Neuronal stem cell (in vitro differentiated cells): ENCODE data around the gene HLA-DRA.

Experiments used
- DNase-seq: peaks from one replicate; pipeline ENCODE4 v3.0.0-alpha.2; 2013; ENCODE audit warnings: low spot score
- H2AFZ ChIP-seq: one replicate; pipeline ENCODE4 v1.6.1; 2013; ENCODE audit warnings: mild to moderate bottlenecking, low read length, inconsistent platforms
- H2AK5ac ChIP-seq: 2 replicates; pipeline ENCODE4 v1.6.1; 2013; ENCODE audit warnings: low read depth, mild to moderate bottlenecking, inconsistent platforms, low read length, moderate library complexity, mixed read lengths
- H2BK120ac ChIP-seq: 2 replicates; pipeline ENCODE4 v1.6.1; 2013; ENCODE audit warnings: low read depth, mild to moderate bottlenecking, inconsistent platforms, low read length, moderate library complexity, mixed read lengths
- H2BK12ac ChIP-seq: one replicate; pipeline ENCODE4 v1.6.1; 2013; ENCODE audit warnings: low read length, inconsistent platforms
- H2BK15ac ChIP-seq: 2 replicates; pipeline ENCODE4 v1.6.1; 2013; ENCODE audit warnings: mild to moderate bottlenecking, low read length, inconsistent platforms, mixed read lengths
- H2BK5ac ChIP-seq: one replicate; pipeline ENCODE4 v1.6.1; 2013; ENCODE audit warnings: inconsistent platforms, mild to moderate bottlenecking, low read length, moderate library complexity
- H3K14ac ChIP-seq: one replicate; pipeline ENCODE4 v1.6.1; 2013; ENCODE audit warnings: low read length, inconsistent platforms
- H3K18ac ChIP-seq: 2 replicates; pipeline ENCODE4 v1.6.1; 2013; ENCODE audit warnings: low read length, inconsistent platforms
- H3K23ac ChIP-seq: 2 replicates; pipeline ENCODE4 v1.6.1; 2013; ENCODE audit warnings: low read depth, mild to moderate bottlenecking, mixed read lengths, low read length, inconsistent platforms; ENCODE audit not compliant: poor library complexity
- H3K27ac ChIP-seq: replicated peaks from 3 replicates; pipeline ENCODE4 v1.5.1; 2013; ENCODE audit warnings: low read length, inconsistent platforms
- H3K27me3 ChIP-seq, 3 experiments: 2 replicates each; pipeline ENCODE4 v1.6.1; 2013; ENCODE audit warnings: low read length in 3 of 3, mild to moderate bottlenecking in 2 of 3, inconsistent platforms in 1 of 3, low read depth in 1 of 3, mixed read lengths in 1 of 3, moderate library complexity in 1 of 3; ENCODE audit not compliant: control insufficient read depth in 3 of 3, insufficient read depth in 3 of 3
- H3K36me3 ChIP-seq, 2 donors: replicated peaks in 1 of 2; 2 replicates each; pipeline ENCODE4 v1.6.1; 2013; ENCODE audit warnings: low read length in 2 of 2; ENCODE audit not compliant: control insufficient read depth in 2 of 2, insufficient read depth in 2 of 2
- H3K4ac ChIP-seq: 2 replicates; pipeline ENCODE4 v1.6.1; 2013; ENCODE audit warnings: inconsistent platforms, mild to moderate bottlenecking, low read length, moderate library complexity
- H3K4me1 ChIP-seq, 2 donors: 1 replicate in 1 of 2; 2 replicates in 1 of 2; pipeline ENCODE4 v1.6.1; 2013; ENCODE audit warnings: low read length in 2 of 2, low read depth in 1 of 2; ENCODE audit not compliant: control insufficient read depth in 2 of 2, insufficient read depth in 1 of 2
- H3K4me2 ChIP-seq: one replicate; pipeline ENCODE4 v1.6.1; 2013; ENCODE audit warnings: mild to moderate bottlenecking, low read length, inconsistent platforms; ENCODE audit not compliant: insufficient read depth, poor library complexity, severe bottlenecking
- H3K4me3 ChIP-seq, 2 donors: 2 replicates each; pipeline ENCODE4 v1.5.1; 2013; ENCODE audit warnings: low read length in 2 of 2, mild to moderate bottlenecking in 2 of 2, inconsistent platforms in 1 of 2, moderate library complexity in 1 of 2
- H3K79me1 ChIP-seq: one replicate; pipeline ENCODE4 v1.6.1; 2013; ENCODE audit warnings: low read depth, mild to moderate bottlenecking, inconsistent platforms, low read length, moderate library complexity
- H3K9ac ChIP-seq: one replicate; pipeline ENCODE4 v1.6.1; 2013; ENCODE audit warnings: mild to moderate bottlenecking, low read depth, low read length, inconsistent platforms; ENCODE audit not compliant: poor library complexity
- H3K9me3 ChIP-seq, 2 donors: replicated peaks in 1 of 2; 2 replicates each; pipeline versions ENCODE3 to v1.6.1; 2013; ENCODE audit warnings: low read length in 2 of 2, mild to moderate bottlenecking in 2 of 2, inconsistent platforms in 1 of 2, low read depth in 1 of 2, mixed read lengths in 1 of 2, moderate library complexity in 1 of 2; ENCODE audit not compliant: control insufficient read depth in 2 of 2, insufficient read depth in 1 of 2
- H4K8ac ChIP-seq: one replicate; pipeline ENCODE4 v1.6.1; 2013; ENCODE audit warnings: low read depth, mild to moderate bottlenecking, inconsistent platforms, low read length, moderate library complexity
- H4K91ac ChIP-seq: one replicate; pipeline ENCODE4 v1.6.1; 2013; ENCODE audit warnings: low read length, low read depth, mild to moderate bottlenecking, inconsistent platforms; ENCODE audit not compliant: poor library complexity
- WGBS, 2 donors: extraction: QIAGEN DNeasy Blood & Tissue Kit; methylation state at CpG; one replicate each; pipeline ENCODE4 v1.1.7; 2013; ENCODE audit warnings: missing lambda C conversion rate in 2 of 2, mixed read lengths in 1 of 2; ENCODE audit not compliant: insufficient read length in 2 of 2, insufficient replicate concordance in 1 of 2; ENCODE audit errors: extremely low coverage in 2 of 2; 5-methylcytosine and 5-hydroxymethylcytosine counted together

Gene HLA-DRA

DNA sequence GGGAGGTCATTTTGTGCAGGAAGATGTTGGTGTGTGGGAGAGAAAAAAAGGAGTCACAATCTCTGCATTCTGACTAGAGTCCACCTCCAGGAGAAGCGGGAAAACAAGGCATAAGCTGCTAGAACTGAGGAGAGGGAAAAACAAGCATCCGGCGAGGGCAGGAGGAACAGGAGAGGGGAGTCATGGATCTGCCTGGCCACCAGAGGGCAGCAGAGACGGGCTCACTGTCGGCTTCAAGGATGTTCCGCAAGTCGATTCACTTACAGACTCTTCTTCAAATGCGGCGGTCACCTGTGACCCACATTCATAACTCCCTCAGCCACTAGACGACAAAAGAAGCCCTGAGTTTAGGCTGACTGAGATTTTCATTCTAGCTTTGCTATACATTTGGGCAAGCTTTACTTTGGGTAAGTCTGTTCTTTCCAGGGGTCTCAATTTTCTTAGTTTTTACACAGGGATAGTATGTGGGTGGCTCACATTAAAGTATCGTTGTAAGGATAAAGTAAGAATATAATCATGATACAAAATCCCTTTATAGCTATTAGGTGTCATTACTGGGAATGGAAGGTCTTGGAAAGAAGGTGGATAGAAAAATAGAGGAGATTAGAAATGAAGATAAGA lies 26.1 kb upstream of the HLA-DRA start:
- no peaks in the 10 kb centered on the region for H3K9me3 ChIP-seq
- H3K9ac ChIP-seq = no peak overlapping the region
- no peak overlapping the region for H3K4me3 ChIP-seq
- no peak overlapping the region for H3K4ac ChIP-seq
- no peaks in the 10 kb centered on the region for H3K79me1 ChIP-seq
- H3K27me3 ChIP-seq = peaks cover 0 to 7% (median 0%) of the 10 kb centered on the region in 3 experiments
- no peak overlapping the region for H2BK15ac ChIP-seq
- H3K4me2 ChIP-seq = no peak overlapping the region
- no peak overlapping the region for H3K23ac ChIP-seq
- H4K8ac ChIP-seq = no peak overlapping the region
- peak; percentile 73 for DNase-seq
- H3K18ac ChIP-seq = no peak overlapping the region
- H2AK5ac ChIP-seq = no peak overlapping the region
- H2BK120ac ChIP-seq = no peak overlapping the region
- H2BK5ac ChIP-seq = no peak overlapping the region
- H2BK12ac ChIP-seq = no peak overlapping the region
- no peak overlapping the region for H3K14ac ChIP-seq
- H2AFZ ChIP-seq = no peak overlapping the region
- H4K91ac ChIP-seq = no peak overlapping the region
- H3K36me3 ChIP-seq = no peaks in the 10 kb centered on the region
- H3K27ac ChIP-seq = no peak overlapping the region
- no peaks in the 10 kb centered on the region for H3K4me1 ChIP-seq
- WGBS, 2 donors = no CpG with 5 or more reads among the region's 11 CpGs

DNA sequence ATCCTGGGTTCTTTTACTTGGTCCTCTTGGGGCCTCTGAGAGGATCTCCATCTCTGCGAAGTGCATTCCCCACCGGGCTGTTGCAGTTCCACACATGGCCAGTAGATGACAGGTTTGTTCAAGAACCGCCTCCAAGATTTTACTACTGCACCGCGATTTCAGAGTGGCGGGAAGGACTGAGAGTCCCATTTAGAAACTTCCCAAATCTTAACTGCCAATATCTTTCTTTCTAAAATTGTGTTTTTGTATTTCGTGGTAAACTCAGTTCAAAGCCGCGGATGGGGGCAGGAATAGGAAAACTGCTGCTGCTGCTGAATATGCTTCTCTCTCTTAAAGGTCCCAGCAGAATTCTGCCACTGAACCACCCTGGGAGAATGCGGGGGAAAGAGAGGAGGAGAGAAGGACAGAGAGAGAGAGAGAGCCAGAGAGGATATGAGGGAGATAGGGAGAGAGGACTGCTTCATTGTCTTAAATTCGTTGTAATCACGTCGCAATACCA lies 24.1 kb upstream of the HLA-DRA start:
- H2BK5ac ChIP-seq = no peak overlapping the region
- H3K23ac ChIP-seq = no peak overlapping the region
- H3K4me2 ChIP-seq = no peak overlapping the region
- no peak overlapping the region for H4K8ac ChIP-seq
- H3K27me3 ChIP-seq = peaks cover 0 to 7% (median 0%) of the 10 kb centered on the region in 3 experiments
- no peak overlapping the region for H2BK15ac ChIP-seq
- no peak overlapping the region for H3K4me3 ChIP-seq
- no peak overlapping the region for H3K18ac ChIP-seq
- no peaks in the 10 kb centered on the region for H3K36me3 ChIP-seq
- H4K91ac ChIP-seq = no peak overlapping the region
- no peak overlapping the region for H2AK5ac ChIP-seq
- no peak overlapping the region for H3K9ac ChIP-seq
- no peaks in the 10 kb centered on the region for H3K9me3 ChIP-seq
- H2BK120ac ChIP-seq = no peak overlapping the region
- no peaks in the 10 kb centered on the region for H3K4me1 ChIP-seq
- WGBS, 2 donors = no CpG with 5 or more reads among the region's 13 CpGs
- no peak overlapping the region for H3K27ac ChIP-seq
- H2AFZ ChIP-seq = peak overlapping the region; percentile 58
- no peak overlapping the region for H3K4ac ChIP-seq
- no peaks in the 10 kb centered on the region for H3K79me1 ChIP-seq
- no peak overlapping the region for H2BK12ac ChIP-seq
- peak; percentile 74 for DNase-seq
- H3K14ac ChIP-seq = no peak overlapping the region

DNA sequence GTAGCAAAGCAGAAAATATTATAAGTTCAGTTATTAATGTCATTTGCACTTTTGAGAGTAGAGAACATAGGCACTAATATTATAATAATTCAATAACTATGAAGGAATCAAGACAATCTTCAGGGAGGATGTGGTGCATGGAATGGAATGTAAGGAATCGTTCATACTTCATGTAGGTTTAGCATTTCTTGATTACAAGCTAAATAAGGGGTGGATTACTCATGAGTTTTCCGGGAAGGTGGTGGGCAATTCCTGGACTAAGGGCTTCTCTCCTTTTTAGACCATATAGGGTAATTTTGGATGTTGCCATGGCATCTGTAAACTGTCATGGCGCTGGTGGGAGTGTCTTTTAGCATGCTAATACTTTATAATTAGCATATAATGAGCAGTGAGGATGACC lies 23.7 kb upstream of the HLA-DRA start:
- Histone ChIP-seq H2BK5ac (no peak overlapping the region), H3K27me3 (peaks cover 0 to 7% (median 0%) of the 10 kb centered on the region in 3 experiments), H3K14ac (no peak overlapping the region), H3K18ac (no peak overlapping the region), H3K27ac (no peak overlapping the region), H2AFZ (no peak overlapping the region), H3K36me3 (no peaks in the 10 kb centered on the region), H3K9ac (no peak overlapping the region), H2BK120ac (no peak overlapping the region), H3K4me1 (no peaks in the 10 kb centered on the region), H4K91ac (no peak overlapping the region), H3K9me3 (no peaks in the 10 kb centered on the region), H3K4me3 (no peak overlapping the region), H2AK5ac (no peak overlapping the region), H3K23ac (no peak overlapping the region), H3K4ac (no peak overlapping the region), H3K4me2 (no peak overlapping the region), H2BK15ac (no peak overlapping the region), H3K79me1 (no peaks in the 10 kb centered on the region), H4K8ac (no peak overlapping the region), H2BK12ac (no peak overlapping the region)
- DNase-seq = no peak
- WGBS, 2 donors = no CpG with 5 or more reads among the region's 3 CpGs

DNA sequence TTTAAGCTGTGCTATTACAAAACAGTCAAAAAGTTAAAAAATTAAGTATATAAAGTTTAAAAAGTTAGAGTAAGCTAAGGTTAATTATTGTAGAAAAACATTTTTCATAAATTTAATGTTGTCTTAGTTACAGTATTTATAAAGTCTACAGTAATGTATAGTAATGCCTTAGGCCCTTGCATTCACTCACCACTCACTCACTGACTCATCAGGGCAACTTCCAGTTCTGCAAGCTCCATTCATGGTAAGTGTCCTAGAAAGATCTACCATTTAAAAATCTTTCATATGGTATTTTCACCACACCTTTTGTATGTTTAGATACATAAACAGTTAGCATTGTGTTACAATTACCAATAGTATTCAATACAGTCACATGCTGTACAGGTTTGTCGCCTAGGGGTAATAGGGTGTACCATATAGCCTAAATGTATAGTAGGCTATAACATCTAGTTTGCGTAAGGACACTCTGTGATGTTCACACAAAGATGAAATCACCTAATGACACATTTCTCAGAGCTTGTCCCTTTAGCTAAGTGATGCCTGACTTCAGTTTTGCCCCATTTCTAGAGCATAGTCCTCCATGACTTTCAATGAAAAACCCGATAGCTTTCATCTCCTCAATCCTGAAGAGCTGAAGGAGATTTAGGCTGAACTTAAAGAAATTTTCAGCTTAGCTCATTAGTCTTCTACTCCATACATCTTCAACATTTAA lies 14.9 kb upstream of the HLA-DRA start:
- no peaks in the 10 kb centered on the region for H3K36me3 ChIP-seq
- H2BK15ac ChIP-seq = no peak overlapping the region
- no peaks in the 10 kb centered on the region for H3K4me1 ChIP-seq
- H2BK120ac ChIP-seq = no peak overlapping the region
- H3K4ac ChIP-seq = no peak overlapping the region
- no peak overlapping the region for H3K4me3 ChIP-seq
- WGBS, 2 donors = no CpG with 5 or more reads among the region's 3 CpGs
- H3K27me3 ChIP-seq = peaks cover 0 to 1% (median 0%) of the 10 kb centered on the region in 3 experiments
- H3K4me2 ChIP-seq = no peak overlapping the region
- H3K9ac ChIP-seq = no peak overlapping the region
- peaks cover 1% of the 10 kb centered on the region for H3K79me1 ChIP-seq
- H2AK5ac ChIP-seq = no peak overlapping the region
- no peak overlapping the region for H2AFZ ChIP-seq
- no peak overlapping the region for H2BK5ac ChIP-seq
- DNase-seq = no peak
- H3K18ac ChIP-seq = no peak overlapping the region
- no peak overlapping the region for H2BK12ac ChIP-seq
- no peak overlapping the region for H4K8ac ChIP-seq
- no peak overlapping the region for H4K91ac ChIP-seq
- H3K23ac ChIP-seq = no peak overlapping the region
- H3K27ac ChIP-seq = no peak overlapping the region
- H3K14ac ChIP-seq = no peak overlapping the region
- peaks cover 0 to 2% of the 10 kb centered on the region in 2 donors for H3K9me3 ChIP-seq
